ENCODE results near the gene LIN7C.
A peak's percentile ranks its signal among the peaks of the same experiment; 100 is the strongest.

LIN7C gene

DNA sequence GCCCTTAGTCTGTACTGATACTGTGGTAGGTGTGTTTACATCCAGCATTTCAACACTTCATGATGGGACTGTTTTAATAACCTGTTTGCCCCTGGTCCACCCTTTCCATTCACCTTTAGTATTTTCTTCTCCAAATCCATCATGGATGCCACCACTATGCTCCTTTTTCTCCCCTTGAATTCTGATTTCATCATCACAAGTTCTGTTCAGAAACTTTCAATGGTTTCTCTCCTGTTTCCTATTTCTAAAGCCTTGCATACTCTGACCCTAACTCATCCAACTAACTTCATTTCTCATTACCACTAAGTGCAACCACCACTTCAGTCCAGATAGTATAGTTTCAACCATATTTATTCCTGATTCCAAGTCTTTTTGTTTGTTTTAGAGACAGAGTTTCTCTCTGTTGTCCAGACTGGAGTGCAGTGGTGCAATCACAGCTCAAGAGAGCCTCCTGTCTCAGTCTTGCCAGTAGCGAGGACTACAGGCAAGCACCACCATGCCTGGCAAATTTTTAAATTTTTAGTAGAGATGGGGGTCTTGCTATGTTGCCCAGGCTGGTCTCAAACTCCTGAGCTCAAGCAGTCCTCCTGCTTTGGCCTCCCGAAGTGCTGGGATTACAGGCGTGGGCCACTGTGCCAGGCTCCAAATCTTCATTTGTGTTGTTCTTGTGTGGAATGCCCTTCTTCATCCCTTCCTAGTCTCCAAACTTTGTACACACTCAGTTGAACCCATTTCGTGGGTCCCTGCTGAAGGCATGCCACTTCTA is 1.2 kb upstream of the LIN7C start:
- DNase-seq = no peak

DNA sequence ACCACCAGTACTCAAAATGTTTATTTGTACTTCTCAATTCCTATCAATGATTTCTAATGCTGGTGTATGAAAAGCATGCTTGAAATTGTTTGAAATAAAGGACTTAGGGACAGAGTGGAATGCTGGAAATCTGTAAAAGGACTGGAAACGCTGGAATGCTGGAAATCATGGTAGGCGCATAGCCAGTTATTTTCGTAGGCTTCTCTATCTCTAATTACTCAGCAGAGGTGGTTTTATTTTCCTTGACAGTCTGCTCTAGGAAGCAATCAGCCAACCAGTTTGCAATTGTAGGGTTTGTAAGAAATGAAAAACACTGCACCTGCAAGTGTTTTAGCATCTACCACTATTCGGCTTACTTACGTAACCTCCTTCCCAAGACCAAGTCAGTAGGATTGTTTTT is 788 bp downstream of the LIN7C start:
- no peak for DNase-seq

DNA sequence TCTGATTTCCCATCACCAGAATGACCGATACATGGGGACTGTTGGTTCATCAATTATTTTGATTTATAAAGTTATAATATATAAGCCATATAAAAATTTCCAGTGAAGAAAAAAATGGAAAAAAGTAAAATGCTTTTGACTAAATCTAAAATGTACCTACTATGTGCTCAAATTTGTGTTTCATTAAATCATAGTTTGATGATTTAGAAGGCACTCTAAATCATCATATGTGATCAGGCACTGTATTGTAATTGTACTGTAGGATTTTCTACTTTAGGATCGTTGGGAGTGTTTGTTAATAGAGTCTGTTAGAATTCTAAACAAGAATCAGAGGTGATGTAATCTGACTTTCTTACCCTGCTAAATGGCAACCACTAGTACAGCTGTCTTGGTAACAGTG is 2.4 kb downstream of the LIN7C start:
- DNase-seq = no peak

DNA sequence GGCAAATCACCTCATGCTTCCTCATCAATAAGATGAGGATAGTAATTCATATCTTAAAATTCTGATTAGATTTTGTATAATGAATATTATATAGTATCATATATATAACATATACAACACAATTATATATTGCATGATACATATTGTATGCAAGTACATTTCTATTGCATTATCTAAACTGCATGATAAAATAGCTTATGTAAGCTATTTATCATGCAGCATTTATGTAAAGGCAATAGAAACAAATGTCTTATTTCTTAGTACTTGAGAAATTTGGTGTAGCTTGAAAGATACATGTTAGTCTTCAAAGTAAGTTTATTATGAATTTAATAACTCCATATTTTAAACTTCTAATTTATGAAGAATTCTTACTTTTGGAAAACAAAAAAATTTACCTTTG is 5.5 kb downstream of the LIN7C start:
- DNase-seq = no peak

DNA sequence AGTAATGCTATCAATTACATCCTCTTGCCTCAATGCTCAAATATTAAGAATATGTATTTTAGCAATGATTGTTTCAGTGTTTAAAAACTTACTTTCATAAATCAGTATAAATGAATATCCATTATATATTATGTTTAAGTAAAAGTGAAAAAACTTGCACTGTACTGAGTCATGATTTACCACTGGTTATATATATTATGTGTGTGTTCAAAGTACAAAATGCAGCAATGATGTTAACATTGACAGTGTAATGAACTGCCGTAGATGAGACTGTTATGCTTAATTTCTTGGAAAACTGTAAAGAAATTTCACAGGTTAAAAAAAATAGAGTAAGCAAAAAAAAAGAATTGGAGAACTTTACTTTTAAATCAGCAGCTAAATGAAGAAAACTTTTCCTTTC is 8.7 kb downstream of the LIN7C start:
- DNase-seq = no peak

DNA sequence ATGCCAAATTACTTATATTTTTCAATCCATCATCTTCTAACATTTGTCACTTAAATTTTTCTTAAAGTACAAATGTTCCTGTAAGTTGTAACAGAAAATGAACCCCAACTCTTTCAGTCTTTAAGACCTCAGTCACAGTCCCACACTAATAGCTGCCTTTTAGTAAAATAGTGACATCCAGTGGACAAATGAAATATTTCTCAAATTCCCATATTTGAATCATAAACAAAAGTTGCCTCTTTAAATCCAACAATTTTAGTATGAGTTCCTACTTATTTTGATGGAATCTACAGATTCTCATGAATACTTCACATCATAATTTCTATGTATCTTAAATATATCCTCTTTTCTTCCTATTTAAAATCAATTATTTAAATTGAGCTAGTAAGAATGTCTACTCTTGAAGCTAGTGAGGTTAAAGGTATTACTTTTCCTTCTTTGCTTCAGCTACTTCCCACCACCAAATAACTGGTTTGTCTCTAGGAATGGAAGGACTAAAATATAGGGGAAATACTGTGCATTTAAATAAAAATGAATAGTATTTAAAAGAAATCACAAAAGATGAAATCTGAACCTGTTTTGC is 9.2 kb downstream of the LIN7C start:
- peak; percentile 26 for DNase-seq

DNA sequence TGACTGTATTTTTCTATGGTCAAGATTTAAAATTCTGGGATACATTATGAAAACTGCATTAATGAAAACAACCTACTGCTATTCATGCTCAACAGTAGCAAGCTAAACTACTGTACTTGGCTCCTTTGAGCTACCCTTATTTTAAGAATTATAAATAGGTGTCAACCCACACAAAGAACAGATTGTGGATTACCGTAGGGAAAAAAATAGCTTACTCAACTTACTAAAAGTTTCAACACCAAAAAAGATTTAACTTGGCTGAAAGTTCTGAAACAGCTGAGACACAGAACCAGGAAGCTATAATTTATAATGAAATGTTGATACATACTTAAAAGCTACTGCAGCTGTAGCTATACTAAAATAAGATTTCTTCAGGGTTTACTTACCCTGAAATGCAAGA is 10.1 kb downstream of the LIN7C start:
- DNase-seq = peak; percentile 48

DNA sequence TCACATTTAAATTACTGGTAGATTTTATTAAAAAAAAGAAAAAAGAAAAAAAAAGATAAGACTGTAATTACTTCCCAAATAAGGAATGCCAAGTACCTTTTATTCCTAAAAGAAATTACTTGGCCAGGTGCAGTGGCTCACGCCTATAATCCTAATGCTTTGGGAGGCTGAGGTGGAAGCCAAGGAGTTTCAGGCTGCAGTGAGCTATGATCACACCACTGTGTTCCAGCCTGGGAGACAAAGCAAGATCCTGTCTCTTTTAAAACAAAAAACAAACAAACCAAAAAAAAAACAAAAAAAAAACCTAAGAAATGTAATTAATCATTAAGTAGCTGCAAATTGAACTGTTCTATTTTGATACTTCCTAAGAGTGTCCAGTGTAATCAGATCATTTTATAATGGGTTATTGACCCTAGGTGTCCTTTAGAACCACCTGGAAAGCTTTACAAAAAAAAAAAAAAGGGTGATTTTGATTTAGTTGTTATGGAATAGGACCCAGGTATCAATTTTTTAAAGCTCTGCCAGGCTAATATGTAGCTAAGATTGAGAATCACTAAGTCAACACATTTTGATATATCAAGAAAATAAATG is 10.8 kb downstream of the LIN7C start:
- no peak for DNase-seq

DNA sequence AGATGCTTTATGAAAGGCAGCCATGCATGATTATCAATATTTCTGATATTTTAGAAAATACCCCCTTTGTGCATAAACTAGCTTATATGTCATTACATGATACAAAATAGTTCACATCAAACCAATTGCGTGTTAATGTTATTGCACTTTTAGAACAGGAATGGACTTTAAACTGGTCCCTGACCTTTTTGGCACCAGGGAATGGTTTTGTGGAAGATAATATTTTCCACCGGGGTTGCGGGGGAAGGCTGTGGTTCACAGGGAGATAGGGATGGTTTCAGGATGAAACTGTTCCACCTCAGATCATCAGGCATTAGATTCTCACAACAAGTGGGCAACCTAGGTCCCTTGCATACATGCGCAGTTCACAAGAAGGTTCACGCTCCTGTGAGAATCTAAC is 17.5 kb downstream of the LIN7C start:
- DNase-seq = no peak

DNA sequence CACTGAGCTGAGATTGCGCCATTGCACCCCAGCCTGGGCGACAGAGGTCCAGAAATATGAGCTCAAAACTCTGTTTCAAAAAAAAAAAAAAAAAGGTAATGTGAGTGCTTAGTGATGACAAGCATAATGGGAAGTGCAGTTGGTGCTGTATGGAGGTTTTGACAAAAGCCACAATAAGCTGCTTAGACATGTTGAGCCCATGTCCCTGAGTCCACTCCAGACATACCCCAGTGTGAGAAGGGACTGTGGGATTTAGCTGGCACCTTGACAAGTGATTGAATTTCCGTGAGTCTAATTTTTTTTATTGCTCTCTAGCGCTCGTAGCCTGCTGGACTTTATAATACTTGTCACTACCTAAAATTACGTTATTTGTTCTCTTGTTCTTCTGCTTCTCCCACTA is 18.9 kb downstream of the LIN7C start:
- DNase-seq = no peak

DNA sequence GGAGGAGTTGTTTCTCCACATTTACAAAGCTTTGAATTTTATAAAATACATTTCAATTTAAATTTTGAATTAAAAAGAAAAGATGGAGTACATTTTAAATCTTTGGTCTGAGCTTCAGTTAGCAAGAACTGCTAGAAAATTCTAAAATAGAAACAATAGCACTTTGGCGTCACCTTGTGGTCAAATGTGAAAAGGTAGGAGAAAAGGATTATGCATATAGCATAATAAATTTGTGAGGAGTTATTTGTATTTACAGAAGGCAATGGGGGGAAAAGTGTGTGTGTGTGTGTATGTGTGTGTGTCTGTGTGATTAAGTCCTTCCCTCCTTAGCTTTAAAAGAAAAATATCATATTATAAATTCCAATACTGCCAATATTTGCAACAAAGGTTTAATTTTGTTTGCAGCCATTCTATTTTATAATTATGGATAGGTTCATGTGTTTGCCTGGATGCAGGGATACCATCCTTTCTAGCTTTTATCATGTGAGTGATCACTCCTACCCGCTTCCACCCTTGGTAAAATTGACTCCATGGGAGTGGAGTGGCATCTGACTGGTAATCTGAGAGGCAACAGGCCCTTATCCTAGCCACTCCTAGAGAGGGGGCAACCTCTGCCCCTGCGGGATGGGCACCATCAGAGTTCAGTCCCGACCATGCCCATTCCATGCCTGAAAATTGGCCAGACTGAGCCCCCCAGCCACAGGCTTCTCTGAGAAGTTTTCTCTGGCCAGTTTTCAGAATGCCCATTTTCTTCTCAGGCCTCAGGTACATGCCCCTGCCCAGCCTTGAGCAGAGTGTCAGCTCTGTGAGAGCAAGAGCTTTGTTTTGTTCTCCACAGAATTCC is 20.4 kb downstream of the LIN7C start:
- peak; percentile 71 for DNase-seq

DNA sequence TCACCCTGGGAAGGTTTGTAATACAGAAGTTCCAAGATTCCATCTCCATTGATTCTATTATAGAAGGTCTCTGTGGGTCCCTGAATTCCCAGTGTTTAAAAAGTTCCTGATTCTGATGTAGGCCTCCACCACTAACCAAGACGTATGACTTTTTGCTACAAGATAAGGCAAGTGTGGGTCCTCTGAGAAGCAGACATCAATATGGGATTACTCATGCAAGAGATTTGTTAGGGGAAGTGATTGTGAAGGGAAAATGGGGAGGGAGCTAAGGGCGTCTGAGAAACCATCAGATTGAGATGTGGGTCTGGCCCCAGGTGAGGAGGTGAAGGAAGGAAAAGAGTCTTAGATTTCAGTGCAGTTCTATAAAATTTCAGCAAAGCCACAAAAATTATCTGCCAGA is 23.8 kb downstream of the LIN7C start:
- DNase-seq = no peak

DNA sequence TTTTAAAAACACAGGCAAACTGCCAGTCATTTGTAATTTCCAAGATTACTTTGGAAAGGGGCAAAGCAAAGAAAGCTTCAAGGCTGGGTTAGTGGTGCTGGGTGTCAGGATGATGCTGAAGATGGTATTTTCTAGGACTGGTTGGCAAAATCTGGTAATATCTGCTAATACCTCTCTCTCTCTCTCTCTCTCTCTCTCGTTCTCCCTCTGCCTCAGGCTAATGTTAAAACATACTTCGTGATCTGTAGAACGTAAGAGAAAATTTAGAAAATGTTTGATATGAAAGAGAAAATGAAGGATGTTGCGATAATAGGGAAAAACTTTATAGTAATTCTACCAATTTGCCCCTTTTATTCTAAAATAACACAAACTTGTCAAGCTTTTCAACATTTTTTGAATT is 24.6 kb downstream of the LIN7C start:
- DNase-seq = no peak

DNA sequence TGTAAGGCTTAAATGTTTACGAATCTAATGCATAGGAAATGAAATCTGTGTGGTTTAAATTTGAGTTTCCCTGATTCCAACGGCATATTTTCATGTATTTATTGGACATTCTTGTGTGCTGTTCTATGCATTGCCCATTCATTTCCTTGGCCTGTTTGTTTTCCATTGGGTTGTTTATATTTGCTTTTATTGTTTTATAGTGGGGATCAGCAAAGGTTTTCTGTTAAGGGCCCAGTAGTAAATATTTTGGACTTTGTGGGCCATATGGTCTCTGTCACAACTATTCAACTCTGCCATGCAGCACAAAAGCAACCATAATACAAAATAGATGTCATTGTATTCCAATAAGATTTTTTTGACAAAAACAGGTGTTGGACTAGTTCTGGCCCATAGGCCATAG is 28.7 kb downstream of the LIN7C start:
- no peak for DNase-seq

DNA sequence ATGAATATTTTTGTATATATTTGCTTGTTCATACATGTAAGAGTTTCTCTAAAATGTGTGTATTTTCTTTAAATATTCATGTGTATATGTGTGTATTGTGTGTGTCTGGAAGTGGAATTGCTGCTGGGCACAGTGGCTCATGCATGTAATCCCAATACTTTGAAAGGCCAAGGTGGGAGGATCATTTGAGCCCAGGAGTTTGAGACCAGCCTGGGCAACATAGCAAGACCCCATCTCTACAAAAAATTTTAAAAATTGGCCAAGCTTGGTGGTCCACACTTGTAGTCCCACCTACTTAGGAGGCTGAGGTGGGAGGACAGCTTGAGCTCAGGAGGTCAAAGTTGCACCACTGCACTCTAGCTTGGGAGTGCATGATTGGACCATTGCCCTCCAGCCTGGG is 29.3 kb downstream of the LIN7C start:
- DNase-seq = no peak

DNA sequence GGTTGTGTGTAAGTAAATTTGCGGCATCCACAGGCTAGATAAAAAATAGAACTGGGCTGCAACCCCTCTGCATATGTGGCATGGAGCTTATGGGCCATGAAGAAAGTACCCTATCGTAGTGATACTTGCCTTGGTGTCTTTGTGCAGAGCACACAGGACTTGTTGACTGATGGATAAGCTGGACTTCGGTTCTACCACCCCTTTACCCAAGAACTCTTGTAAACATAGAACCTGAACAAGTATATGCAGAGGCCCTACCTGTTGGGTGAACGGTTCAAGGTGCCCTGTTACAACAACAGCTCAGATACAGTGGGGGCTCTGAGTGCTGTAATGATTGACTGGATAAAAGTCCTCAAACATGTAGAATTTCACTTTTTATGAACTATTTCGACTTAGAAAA is 30.9 kb downstream of the LIN7C start:
- DNase-seq = no peak

DNA sequence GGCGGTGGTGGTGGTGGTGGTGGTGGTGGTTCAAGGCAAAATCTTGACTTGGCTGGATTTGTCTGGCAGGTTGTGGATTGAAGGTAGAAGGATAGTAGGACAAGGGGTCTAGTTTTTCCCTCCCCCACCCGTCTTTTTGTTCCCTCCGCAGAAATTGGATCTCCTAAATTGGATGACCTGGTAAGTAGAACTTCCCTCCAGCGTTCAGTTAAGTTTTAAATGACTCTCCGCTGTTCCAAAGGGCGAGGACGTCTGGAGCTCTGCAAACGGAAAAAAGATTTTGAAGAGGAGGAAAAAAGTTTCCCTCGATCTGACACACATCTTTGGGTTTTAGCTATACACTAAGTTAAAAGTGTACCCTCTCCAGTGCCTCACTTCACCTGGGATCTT is 33.6 kb downstream of the LIN7C start:
- no peak for DNase-seq

DNA sequence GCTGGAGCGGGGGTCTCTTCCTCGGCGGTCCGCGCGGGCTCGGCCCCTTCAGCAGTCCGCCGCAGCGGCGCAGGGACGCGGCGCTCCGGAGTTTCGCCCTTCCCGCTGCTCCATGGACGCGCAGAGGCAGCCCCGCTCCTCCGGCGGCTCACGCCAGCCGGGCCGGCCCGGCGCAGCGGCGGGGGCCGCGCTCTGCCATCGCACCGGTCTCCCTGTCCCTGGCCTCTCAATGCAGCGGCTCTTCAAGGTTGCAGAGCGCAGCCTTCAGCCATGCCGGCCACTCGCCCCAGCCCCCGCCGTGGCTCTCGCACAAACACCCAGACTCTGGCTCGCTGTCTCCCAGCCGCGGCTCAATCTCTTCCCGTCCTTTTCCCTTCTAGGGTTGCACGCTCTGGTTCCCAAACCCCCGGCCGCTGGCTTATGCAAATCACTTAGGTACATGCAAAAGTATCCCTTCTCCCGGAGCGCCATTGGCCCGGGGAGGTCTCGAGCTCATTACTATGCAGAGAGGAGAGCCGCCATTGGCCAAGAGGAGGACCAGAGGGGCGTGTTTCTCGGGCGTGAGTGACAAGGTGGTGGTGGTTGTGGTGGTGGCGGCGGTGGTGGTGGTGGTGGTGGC is 34.1 kb downstream of the LIN7C start, which contains the start of gene LGR4:
Gene LGR4 (minus strand): TSS at position 393 of the 619 bp plus-strand sequence. CDS start 488 bp downstream, outside the sequence.
- DNase-seq = peak; percentile 95

DNA sequence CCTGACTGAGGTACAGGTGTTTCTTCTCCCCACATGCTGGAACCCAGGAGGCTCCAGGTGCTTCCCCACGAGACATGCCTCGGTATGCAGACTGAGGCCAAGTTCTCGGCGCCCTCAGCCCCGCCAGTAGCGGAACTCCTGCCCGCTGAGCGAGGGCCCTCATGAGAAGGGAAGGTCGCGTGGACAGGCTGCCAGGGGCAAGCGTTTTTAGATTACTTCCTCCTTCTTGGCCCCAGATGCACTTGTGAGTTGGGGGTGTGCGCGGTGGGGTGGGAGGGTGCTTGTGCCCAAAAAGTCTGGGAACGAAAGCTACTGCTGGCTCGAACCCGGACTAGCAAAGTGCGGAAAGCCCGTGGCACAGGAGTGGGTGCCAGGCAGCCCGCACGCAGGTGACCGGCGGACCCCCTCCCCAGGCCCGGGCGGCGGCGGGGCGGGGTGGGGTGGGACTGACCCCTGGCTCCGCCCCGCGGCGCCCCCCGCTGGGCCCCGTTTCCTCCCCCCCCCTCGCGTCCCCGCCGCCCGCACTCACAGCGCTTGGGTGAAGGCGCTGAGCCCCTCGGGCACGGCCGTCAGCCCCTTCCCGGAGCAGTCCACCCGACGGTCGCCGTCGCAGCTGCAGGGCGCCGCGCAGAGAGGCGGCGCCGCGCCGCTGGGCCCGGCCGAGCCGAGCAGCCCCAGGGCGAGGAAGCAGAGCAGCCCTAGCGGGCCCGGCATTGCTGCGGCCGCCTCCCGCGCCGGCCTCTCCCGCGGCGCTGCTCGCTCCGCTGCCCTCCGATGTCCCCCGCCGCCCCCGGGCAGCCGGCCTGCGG is 34.8 kb downstream of the LIN7C start:
- DNase-seq = no peak

DNA sequence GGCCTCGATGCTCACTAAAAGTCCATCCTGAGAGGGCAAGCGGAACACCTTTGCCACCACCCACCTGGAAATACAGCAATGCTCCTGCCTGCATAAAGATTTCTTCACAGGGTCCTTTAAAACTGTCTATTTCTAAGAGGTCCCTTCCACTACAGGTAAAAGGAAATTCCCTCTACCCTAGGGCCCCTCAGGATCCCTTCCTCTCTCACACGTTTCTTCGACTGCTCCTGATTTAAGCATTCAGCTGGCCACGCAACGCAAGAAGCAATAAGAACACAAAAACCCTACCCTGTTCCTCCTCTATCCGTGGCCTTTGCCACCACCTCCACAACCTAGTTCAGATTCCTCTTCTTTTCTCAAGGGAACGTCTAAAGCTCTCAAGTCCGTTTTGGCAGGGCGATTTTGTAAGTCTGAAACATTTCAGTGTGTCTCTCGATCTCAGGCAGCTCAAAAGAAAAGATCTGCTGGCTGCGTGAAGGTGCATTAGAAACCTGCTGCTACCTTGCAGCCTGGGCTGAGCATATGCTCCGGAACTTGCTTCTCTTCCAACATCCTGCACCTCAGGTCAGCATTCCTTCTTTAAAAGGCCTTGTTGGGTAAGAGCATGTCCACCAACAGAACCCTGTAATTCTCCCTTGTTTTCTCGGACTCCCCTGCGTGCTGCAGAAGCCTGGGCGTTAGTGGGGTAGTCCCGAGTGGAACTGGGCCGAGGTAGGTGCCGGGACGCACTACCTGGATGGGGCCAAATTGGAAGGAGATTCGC is 35.6 kb downstream of the LIN7C start:
- no peak for DNase-seq

DNA sequence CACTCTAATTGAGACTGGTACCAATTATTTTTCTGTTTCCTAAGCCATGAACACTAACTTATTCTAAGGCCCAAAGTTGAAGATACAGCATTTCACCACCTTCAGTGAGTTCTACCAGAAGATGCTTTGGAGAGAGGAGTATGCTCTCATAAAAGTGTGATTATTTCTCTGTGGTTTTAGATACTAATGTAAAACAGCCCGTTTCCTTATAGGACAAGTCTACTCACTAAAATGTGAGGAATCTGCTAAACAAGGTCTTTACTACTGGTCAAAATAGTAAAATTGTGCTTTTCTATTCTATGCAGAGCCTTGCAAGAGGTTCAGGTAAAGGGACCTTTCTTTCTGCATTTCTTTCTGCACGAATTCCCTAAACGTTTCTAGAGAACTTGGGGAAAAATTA is 36.4 kb downstream of the LIN7C start:
- no peak for DNase-seq
